ENCODE measurements around the gene MYOM3.

DNA sequence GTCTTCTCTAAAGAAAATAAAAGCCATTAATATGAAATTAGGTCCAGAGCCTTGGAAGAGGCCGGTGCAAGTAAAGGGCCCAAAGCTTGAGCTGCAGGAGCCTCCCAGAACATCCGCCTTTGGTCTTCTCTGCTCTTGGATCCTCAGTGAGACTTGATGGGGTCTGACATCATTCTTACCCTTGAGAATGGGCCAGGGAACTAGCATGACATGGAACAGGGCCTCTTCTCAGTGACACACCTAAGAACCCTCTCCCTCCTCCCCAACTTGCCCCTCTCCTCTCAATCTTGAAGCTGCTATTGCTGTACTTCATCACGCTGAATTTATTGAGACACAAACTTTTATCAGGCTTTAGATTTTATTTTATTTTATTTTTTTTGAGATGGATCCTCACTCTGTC is 91.5 kb downstream of the MYOM3 start:
- TF ChIP-seq POLR2AphosphoS5 (IDR thresholded peaks at IDR 0.05; ENCODE audit: low read depth, low read length), result no peak
- TF ChIP-seq POLR2A (IDR thresholded peaks at IDR 0.05; ENCODE audit: low read depth, low read length), result no peak
- no peak for TF ChIP-seq PAX5 (IDR thresholded peaks at IDR 0.05; ENCODE audit: insufficient read depth, low read length, severe bottlenecking)
- TF ChIP-seq TAF1 (IDR thresholded peaks at IDR 0.05; ENCODE audit: low read depth, low read length), result no peak
- no peak for TF ChIP-seq SPI1 (IDR thresholded peaks at IDR 0.05; ENCODE audit: low read depth, low read length)
- TF ChIP-seq POU2F2 (IDR thresholded peaks at IDR 0.05; ENCODE audit: low read depth, low read length), result no peak

Data from GM12891 (cell line).